Measurements from ENCODE around the gene USE1.

USE1 gene

GRCh38 chr19:17259118-17259780 lies 44.1 kb downstream of the USE1 start:
- DNase-seq = peak; percentile 31

GRCh38 chr19:17259934-17260333 lies 44.8 kb downstream of the USE1 start:
- no peak for DNase-seq

GRCh38 chr19:17260842-17261325 lies 45.7 kb downstream of the USE1 start:
- DNase-seq = peak; percentile 78

DNA sequence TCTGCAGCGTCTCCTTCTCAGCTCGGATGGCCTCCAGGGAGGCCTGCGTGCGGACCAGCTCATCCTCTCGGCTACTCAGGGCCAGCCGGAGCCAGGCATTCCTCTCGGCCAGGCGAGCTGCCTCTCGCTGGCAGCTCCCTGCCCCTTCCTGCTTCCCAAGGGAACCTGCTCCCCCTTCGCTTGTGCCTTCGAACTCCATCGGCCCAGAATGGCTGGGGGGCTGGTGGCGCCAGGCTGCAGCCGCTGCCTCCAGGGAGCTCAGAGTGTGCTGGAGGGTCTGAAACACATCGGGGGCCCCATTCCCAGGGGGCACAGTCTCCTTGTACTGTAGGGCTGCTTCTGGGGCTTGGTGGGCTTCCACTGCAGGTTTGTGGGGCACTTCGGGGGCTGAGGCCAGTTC lies 47.4 kb downstream of the USE1 start:
- no peak for DNase-seq

- no peak for DNase-seq
Measured at GRCh38 chr19:17263712-17264640, 48.8 kb downstream of the USE1 start.

DNA sequence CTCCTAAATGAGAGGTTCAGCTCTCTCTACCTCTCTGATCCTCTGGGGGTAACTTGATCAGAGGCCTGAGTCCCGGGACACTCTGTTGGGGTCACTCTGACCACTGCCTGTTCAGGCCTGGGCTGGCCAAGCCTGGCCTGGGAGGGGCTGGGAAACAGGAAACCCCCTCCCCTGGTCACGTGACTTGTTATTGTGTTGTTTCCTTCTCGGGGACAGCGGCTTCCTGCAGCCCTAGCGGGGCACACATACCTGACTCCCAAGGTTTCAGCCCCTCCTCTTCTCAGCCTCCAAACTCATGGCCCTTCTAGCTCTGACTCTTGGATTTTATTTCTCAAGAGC lies 49.5 kb downstream of the USE1 start, which contains the start of gene USHBP1:
TSS of gene USHBP1 (minus strand) at position 105 of the 339 bp plus-strand sequence. CDS start 446 bp downstream, outside the sequence.
- no peak for DNase-seq

- DNase-seq = no peak
Measured at GRCh38 chr19:17266026-17266425, 50.9 kb downstream of the USE1 start.

DNA sequence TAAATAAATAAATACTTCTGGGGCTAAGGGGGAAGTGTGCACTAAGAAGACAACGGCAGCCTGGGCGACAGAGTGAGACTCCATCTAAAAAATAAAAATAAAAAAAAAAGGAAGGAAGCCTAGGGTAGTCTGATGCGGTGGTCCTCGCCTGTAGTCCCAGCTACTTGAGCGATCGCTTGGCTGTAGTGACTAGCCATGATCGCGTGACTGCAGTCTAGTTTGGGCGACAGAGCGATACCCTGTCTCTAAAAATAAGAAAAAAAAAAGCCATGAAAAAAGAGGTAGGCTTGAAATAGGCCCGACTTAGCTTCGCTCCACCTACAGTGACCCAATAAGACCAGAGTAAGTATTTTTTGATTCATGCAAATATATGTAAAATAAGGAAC lies 51.4 kb downstream of the USE1 start:
- DNase-seq = no peak

- peak; percentile 99 for DNase-seq
Measured at GRCh38 chr19:17266975-17267788, 52.0 kb downstream of the USE1 start, which contains the start of gene BABAM1. Gene BABAM1 (plus strand): TSS chr19:17267443. CDS start chr19:17268807, 1,364 bp downstream.

DNA sequence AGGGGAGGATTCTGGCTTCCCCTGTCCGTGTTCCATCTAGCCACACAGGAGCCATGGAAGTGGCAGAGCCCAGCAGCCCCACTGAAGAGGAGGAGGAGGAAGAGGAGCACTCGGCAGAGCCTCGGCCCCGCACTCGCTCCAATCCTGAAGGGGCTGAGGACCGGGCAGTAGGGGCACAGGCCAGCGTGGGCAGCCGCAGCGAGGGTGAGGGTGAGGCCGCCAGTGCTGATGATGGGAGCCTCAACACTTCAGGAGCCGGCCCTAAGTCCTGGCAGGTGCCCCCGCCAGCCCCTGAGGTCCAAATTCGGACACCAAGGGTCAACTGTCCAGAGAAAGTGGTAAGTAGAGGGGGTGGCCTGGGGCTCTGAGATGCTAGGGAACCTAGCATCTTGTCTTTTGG lies 53.6 kb downstream of the USE1 start:
- DNase-seq = no peak
